IgD-negative memory B cell (primary cell): ENCODE measurements around the gene DDX50. TPM values are rescaled to one million over a fixed set of nuclear protein-coding genes. Genes with fewer than 3 reads are reported as not detected.
"Not testable (repeated sequence)": the region's sequence is repeated elsewhere in the genome, so short reads cannot be mapped to it uniquely, and the experiment has no call there.

Source experiments
- H3K27ac Mint-ChIP-seq, 3 donors: one replicate each; pipeline ENCODE4 v1.8.0; 2020 to 2022; ENCODE audit warnings: mild to moderate bottlenecking in 3 of 3, mixed read lengths in 3 of 3, moderate library complexity in 1 of 3
- H3K27me3 Mint-ChIP-seq: one replicate; pipeline ENCODE4 v1.8.0; 2021; ENCODE audit warnings: mixed read lengths
- H3K36me3 Mint-ChIP-seq: one replicate; pipeline ENCODE4 v1.8.0; 2020; ENCODE audit warnings: mild to moderate bottlenecking, mixed read lengths
- H3K4me1 Mint-ChIP-seq, 3 donors: one replicate each; pipeline ENCODE4 v1.8.0; 2020 to 2022; ENCODE audit warnings: mixed read lengths in 3 of 3, mild to moderate bottlenecking in 1 of 3
- H3K4me3 Mint-ChIP-seq, 4 donors: one replicate each; pipeline ENCODE4 v1.8.0; 2020 to 2022; ENCODE audit warnings: mild to moderate bottlenecking in 4 of 4, mixed read lengths in 4 of 4, moderate library complexity in 3 of 4
- H3K9me3 Mint-ChIP-seq, 3 donors: one replicate each; pipeline ENCODE4 v1.8.0; 2020 to 2021; ENCODE audit warnings: mixed read lengths in 3 of 3, mild to moderate bottlenecking in 1 of 3
- polyA plus RNA-seq: library from polyadenylated mRNA; unstranded; fragments of 300-500 nt; fragmentation: Illumina TruSeq; gene quantifications from one replicate; pipeline ENCODE4 v1.2.3, GENCODE V29; 2021

The DDX50 gene
- polyA plus RNA-seq, 1 donor from 2014 or later = 22.0 TPM

- Mint-ChIP-seq H3K27me3 (no peaks in the 10 kb centered on the region), H3K36me3 (peaks cover 5% of the 10 kb centered on the region), H3K4me1 (no peaks in the 10 kb centered on the region), H3K27ac (no peak overlapping the region), H3K4me3 (no peak overlapping the region), H3K9me3 (no peaks in the 10 kb centered on the region)
Measured at GRCh38 chr10:68879628-68880027, 21.5 kb upstream of the DDX50 start.

DNA sequence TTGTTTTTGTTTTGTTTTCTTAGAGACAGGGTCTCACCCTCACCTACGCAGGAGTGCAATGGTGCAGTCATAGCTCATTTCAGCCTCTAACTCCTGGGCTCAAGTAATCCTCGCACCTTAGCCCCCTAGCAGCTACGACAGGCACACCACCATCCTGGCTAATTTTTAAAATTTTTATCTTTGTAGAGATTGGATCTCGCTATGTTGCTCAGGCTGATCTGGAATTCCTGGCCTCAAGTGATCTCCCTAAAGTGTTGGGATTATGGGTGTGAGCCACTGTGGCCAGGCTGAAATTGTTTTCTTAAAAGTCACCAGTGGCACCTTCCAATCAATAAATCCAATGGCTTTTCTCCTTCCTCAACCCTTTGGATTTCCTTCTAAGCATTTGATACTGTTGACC is 20.9 kb upstream of the DDX50 start:
- no peak overlapping the region for H3K27ac Mint-ChIP-seq
- no peaks in the 10 kb centered on the region for H3K9me3 Mint-ChIP-seq
- no peak overlapping the region for H3K4me3 Mint-ChIP-seq
- H3K36me3 Mint-ChIP-seq = peaks cover 5% of the 10 kb centered on the region
- no peaks in the 10 kb centered on the region for H3K4me1 Mint-ChIP-seq
- H3K27me3 Mint-ChIP-seq = no peaks in the 10 kb centered on the region

DNA sequence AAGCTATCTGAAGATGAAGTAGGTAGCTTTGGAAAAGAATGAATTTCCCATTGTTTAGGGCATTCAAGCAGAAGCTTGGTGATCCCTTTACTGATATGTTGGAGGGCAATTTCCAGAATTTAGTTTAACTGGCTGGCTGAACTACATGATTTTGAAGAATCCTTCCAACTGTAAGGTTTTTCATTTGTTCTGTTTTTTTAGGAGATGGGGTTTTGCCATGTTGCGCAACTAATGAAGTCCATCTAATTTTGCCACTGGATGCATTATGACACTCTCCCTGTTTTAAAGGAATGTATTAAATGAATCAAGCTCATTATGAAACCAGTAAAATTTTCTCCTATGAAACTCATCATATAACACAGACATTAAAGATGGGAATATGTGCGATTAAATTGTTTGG is 6.1 kb upstream of the DDX50 start:
- Mint-ChIP-seq H3K27ac (no peak overlapping the region), H3K4me1 (peaks cover 1 to 3% (median 2%) of the 10 kb centered on the region in 3 donors), H3K36me3 (peaks cover 2% of the 10 kb centered on the region), H3K9me3 (no peaks in the 10 kb centered on the region), H3K4me3 (no peak overlapping the region), H3K27me3 (no peaks in the 10 kb centered on the region)

GRCh38 chr10:68897336-68897741 is 3.8 kb upstream of the DDX50 start:
- peaks cover 2% of the 10 kb centered on the region for H3K36me3 Mint-ChIP-seq
- peak overlapping the region; percentile 6 to 76 (median 23) for H3K27ac Mint-ChIP-seq
- no peaks in the 10 kb centered on the region for H3K27me3 Mint-ChIP-seq
- peaks cover 6 to 21% (median 13%) of the 10 kb centered on the region in 3 donors for H3K4me1 Mint-ChIP-seq
- H3K4me3 Mint-ChIP-seq = peak overlapping the region in 1 of 4 donors; percentile 33
- H3K9me3 Mint-ChIP-seq = no peaks in the 10 kb centered on the region

GRCh38 chr10:68899186-68899745 is 1.8 kb upstream of the DDX50 start:
- peaks cover 4% of the 10 kb centered on the region for H3K36me3 Mint-ChIP-seq
- peak overlapping the region in 2 of 4 donors; percentile 76 to 99 for H3K4me3 Mint-ChIP-seq
- H3K4me1 Mint-ChIP-seq = peaks cover 15 to 31% (median 22%) of the 10 kb centered on the region in 3 donors
- H3K9me3 Mint-ChIP-seq = no peaks in the 10 kb centered on the region
- no peaks in the 10 kb centered on the region for H3K27me3 Mint-ChIP-seq
- H3K27ac Mint-ChIP-seq = peak overlapping the region in 1 of 3 donors; percentile 99

- peak overlapping the region; percentile 97 to 100 (median 99) for H3K4me3 Mint-ChIP-seq
- peaks cover 2% of the 10 kb centered on the region for H3K36me3 Mint-ChIP-seq
- H3K27ac Mint-ChIP-seq = peak overlapping the region; percentile 99 to 100 (median 99)
- no peaks in the 10 kb centered on the region for H3K9me3 Mint-ChIP-seq
- H3K4me1 Mint-ChIP-seq = peaks cover 16 to 34% (median 29%) of the 10 kb centered on the region in 3 donors
- no peaks in the 10 kb centered on the region for H3K27me3 Mint-ChIP-seq
Measured at GRCh38 chr10:68900427-68901104, 549 bp upstream of the DDX50 start.

- Mint-ChIP-seq H3K27me3 (no peaks in the 10 kb centered on the region), H3K36me3 (peaks cover 4% of the 10 kb centered on the region), H3K4me1 (peaks cover 17 to 40% (median 34%) of the 10 kb centered on the region in 3 donors), H3K4me3 (peak overlapping the region; percentile 88 to 99 (median 98)), H3K27ac (peak overlapping the region in 2 of 3 donors; percentile 99 to 100), H3K9me3 (no peaks in the 10 kb centered on the region)
Measured at GRCh38 chr10:68902382-68902781, 1.3 kb downstream of the DDX50 start.

DNA sequence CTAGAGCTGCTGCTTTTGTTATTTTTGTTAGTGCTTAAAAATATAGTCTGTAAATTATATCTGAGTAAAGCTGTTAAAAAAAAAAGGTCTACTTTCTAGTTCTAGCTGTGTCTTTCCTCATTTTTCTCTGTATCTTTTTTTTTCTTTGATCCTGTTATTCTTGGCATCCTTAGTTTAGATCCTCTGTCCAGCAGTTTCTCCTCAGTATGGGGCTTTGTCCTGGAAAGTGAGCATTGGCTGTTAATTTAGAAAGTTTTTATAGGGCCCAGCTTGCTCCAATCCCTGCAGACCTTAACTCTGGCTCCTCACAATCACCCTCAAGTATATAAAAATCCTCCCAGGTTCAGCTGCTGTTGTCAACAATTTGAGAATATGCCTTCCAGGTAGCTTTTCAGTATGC is 23.5 kb downstream of the DDX50 start:
- peak overlapping the region in 1 of 3 donors; percentile 43 for H3K27ac Mint-ChIP-seq
- no peak overlapping the region for H3K4me3 Mint-ChIP-seq
- H3K36me3 Mint-ChIP-seq = no peaks in the 10 kb centered on the region
- no peaks in the 10 kb centered on the region for H3K27me3 Mint-ChIP-seq
- no peaks in the 10 kb centered on the region for H3K9me3 Mint-ChIP-seq
- H3K4me1 Mint-ChIP-seq = peaks cover 0 to 4% (median 2%) of the 10 kb centered on the region in 3 donors

DNA sequence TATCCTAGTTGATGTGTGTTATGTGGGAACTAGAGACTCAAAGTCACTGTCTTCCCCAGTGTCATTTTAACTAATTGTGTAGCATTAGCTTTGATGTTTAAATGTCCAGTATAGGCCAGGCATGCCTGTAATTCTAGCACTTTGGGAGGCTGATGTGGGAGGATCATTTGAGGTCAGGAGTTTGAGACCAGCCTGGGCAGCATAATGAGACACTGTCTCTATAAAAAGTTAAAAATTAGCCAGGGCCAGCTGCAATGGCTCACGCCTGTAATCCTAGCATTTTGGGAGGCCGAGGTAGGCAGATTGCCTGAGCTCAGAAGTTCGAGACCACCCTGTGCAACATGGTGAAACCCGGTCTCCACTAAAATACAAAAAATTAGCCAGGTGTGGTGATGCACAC is 24.4 kb downstream of the DDX50 start:
- H3K36me3 Mint-ChIP-seq = peaks cover 2% of the 10 kb centered on the region
- H3K27me3 Mint-ChIP-seq = no peaks in the 10 kb centered on the region
- H3K4me1 Mint-ChIP-seq = peaks cover 0 to 4% (median 2%) of the 10 kb centered on the region in 3 donors
- no peak overlapping the region for H3K4me3 Mint-ChIP-seq
- H3K9me3 Mint-ChIP-seq = no peaks in the 10 kb centered on the region
- no peak overlapping the region for H3K27ac Mint-ChIP-seq

- not testable (repeated sequence) for H3K4me1 Mint-ChIP-seq, H3K27me3 Mint-ChIP-seq, H3K36me3 Mint-ChIP-seq, H3K4me3 Mint-ChIP-seq, H3K9me3 Mint-ChIP-seq
- peak overlapping the region in 1 of 3 donors; percentile 53 for H3K27ac Mint-ChIP-seq
Measured at GRCh38 chr10:68929157-68929556, 28.0 kb downstream of the DDX50 start.

DNA sequence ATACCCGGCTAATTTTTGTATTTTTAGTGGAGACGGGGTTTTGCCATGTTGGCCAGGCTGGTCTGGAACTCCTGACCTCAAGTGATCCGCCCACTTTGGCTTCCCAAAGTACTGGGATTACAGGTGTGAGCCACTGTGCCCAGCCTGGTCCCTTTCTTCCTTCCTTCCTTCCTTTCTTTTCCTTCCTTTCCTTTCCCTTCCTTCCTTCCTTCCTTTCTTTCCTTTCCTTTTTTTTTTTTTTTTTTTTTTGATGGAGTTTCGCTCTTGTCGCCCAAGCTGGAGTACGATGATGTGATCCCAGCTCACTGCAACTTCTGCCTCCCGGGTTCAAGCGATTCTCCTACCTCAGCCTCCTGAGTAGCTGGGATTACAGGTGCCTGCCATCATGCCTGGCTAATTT is 28.8 kb downstream of the DDX50 start:
- H3K27me3 Mint-ChIP-seq, H3K4me3 Mint-ChIP-seq, H3K36me3 Mint-ChIP-seq, H3K4me1 Mint-ChIP-seq, H3K9me3 Mint-ChIP-seq, H3K27ac Mint-ChIP-seq: not testable (repeated sequence)

DNA sequence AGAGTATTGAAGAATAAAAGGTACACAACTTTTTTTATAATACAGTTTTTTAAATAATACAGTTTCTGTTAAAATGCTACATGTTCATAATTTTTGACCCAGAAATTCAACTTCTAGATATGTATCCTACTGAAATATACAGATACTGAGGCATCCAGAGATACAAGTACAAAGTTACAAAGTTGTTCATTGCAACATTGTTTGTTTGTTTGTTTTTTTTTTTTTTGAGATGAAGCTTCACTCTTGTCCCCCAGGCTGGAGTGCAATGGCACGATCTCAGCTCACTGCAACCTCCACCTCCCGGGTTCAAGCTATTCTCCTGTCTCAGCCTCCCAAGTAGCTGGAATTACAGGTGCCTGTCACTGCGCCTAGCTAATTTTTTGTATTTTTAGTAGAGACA is 31.7 kb downstream of the DDX50 start:
- not testable (repeated sequence) for H3K27me3 Mint-ChIP-seq

DNA sequence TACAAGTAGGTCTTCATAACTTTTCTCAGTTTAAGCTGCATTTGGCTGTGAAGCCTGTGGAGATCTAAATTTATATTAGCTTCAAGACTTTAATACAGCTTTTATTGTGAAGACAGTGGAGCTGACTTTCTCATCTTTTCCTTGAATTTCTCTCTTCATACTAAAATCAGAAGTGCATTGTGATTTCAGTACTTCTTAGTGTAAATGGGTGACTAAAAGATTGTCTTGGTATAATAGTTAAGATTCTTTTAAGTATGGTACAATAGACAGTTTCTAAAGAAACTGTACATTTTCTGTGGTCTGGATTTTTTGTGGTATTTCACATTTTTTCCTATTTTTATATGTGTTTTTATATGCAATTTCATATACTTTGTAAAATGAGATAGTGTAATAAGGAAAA is 33.9 kb downstream of the DDX50 start:
- no peak overlapping the region for H3K27ac Mint-ChIP-seq
- peaks cover 3% of the 10 kb centered on the region for H3K36me3 Mint-ChIP-seq
- H3K4me3 Mint-ChIP-seq = no peak overlapping the region

More for the DNA sequence above, 31.7 kb downstream of the DDX50 start:
- not testable (repeated sequence) for H3K4me1 Mint-ChIP-seq, H3K9me3 Mint-ChIP-seq, H3K36me3 Mint-ChIP-seq, H3K4me3 Mint-ChIP-seq
- H3K27ac Mint-ChIP-seq = peak overlapping the region in 1 of 3 donors; percentile 31

GRCh38 chr10:68938117-68938516 is 37.0 kb downstream of the DDX50 start:
- Mint-ChIP-seq H3K27ac (peak overlapping the region in 1 of 3 donors; percentile 76), H3K36me3 (peaks cover 2% of the 10 kb centered on the region), H3K4me3 (no peak overlapping the region), H3K4me1 (no peaks in the 10 kb centered on the region), H3K27me3 (no peaks in the 10 kb centered on the region), H3K9me3 (no peaks in the 10 kb centered on the region)

More for the DNA sequence above, 33.9 kb downstream of the DDX50 start:
- no peaks in the 10 kb centered on the region for H3K9me3 Mint-ChIP-seq
- no peaks in the 10 kb centered on the region for H3K27me3 Mint-ChIP-seq
- no peaks in the 10 kb centered on the region for H3K4me1 Mint-ChIP-seq

- no peak overlapping the region for H3K4me3 Mint-ChIP-seq
- H3K4me1 Mint-ChIP-seq = no peaks in the 10 kb centered on the region
- no peaks in the 10 kb centered on the region for H3K9me3 Mint-ChIP-seq
- no peaks in the 10 kb centered on the region for H3K27me3 Mint-ChIP-seq
- H3K36me3 Mint-ChIP-seq = peaks cover 2% of the 10 kb centered on the region
- H3K27ac Mint-ChIP-seq = peak overlapping the region in 1 of 3 donors; percentile 76
Measured at GRCh38 chr10:68938884-68939283, 37.8 kb downstream of the DDX50 start.

DNA sequence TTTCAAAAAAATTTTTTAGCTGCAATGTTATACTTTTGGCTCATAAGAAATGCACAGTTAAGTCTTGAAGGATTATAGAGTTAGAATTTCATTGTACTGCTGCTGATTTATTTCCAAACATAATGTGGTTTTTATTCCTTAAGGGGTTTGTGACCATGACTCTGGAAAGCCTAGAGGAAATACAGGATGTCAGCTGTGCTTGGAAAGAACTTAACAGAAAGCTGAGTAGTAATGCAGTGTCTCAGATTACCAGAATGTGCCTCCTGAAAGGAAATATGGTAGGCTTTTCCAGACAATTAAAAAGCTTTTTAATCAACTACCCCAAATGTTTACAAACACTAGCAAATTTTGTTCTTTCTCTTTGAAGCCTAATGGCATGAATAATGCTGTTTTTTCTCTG is 39.8 kb downstream of the DDX50 start:
- H3K36me3 Mint-ChIP-seq, H3K27me3 Mint-ChIP-seq, H3K9me3 Mint-ChIP-seq, H3K27ac Mint-ChIP-seq, H3K4me1 Mint-ChIP-seq, H3K4me3 Mint-ChIP-seq: not testable (repeated sequence)
